T-cell (primary cell): ENCODE results near the gene HAND2. TPM values are rescaled to one million over a fixed set of nuclear protein-coding genes. Genes with fewer than 3 reads are reported as not detected.
A peak's percentile ranks its signal among the peaks of the same experiment; 100 is the strongest.

ENCODE experiments used
- ATAC-seq, 4 experiments: fragments of 200-7000 bp in 3 of 4; fragments of 150-1000 bp in 1 of 4; cut with Tn5 transposase; replicated peaks in 1 of 4; 1 replicate in 3 of 4; 2 replicates in 1 of 4; pipeline ENCODE4 v1.10.0; 2021; ENCODE audit warnings: moderate library complexity in 3 of 4, mild to moderate bottlenecking in 2 of 4, moderate number of reproducible peaks in 1 of 4
- CTCF ChIA-PET, 2 donors: fragments of 300-600 bp; sonication (Branson Sonifier 250); formaldehyde crosslinking; loops; one replicate each; lab custom pipeline; 2022; ENCODE audit warnings: antibody characterized with exemption in 2 of 2; lab: Charles Lee
- POLR2A ChIA-PET, 2 donors: fragments of 300-600 bp; sonication (Branson Sonifier 250); formaldehyde crosslinking; loops; one replicate each; lab custom pipeline; 2022; ENCODE audit warnings: antibody characterized with exemption in 2 of 2; lab: Charles Lee
- DNase-seq, 35 experiments: peaks; one replicate each; pipeline versions ENCODE4 v3.0.0 to v3.0.0-alpha.2; 2013 to 2023
- H3K27ac ChIP-seq: one replicate; pipeline ENCODE4 v1.5.1; 2013; ENCODE audit warnings: low read length
- H3K27me3 ChIP-seq, 2 experiments: replicated peaks in 1 of 2; 1 replicate in 1 of 2; 2 replicates in 1 of 2; pipeline versions ENCODE4 v1.6.1 to v1.7.0; 2013; ENCODE audit warnings: low read length in 1 of 2, mixed read lengths in 1 of 2; ENCODE audit not compliant: control insufficient read depth in 2 of 2, insufficient read depth in 2 of 2; ENCODE audit errors: extremely low read depth in 1 of 2
- H3K36me3 ChIP-seq, 2 donors: 1 replicate in 1 of 2; 2 replicates in 1 of 2; pipeline versions ENCODE4 v1.6.1 to v1.7.0; 2013; ENCODE audit warnings: low read length in 1 of 2; ENCODE audit not compliant: control insufficient read depth in 2 of 2, insufficient read depth in 1 of 2; ENCODE audit errors: extremely low read depth in 1 of 2
- H3K4me1 ChIP-seq, 2 experiments: 1 replicate in 1 of 2; 2 replicates in 1 of 2; pipeline versions ENCODE4 v1.6.1 to v1.7.0; 2013; ENCODE audit warnings: low read length in 2 of 2, mixed read lengths in 1 of 2; ENCODE audit not compliant: insufficient read depth in 2 of 2, control insufficient read depth in 1 of 2; ENCODE audit errors: extremely low read depth in 1 of 2
- H3K4me3 ChIP-seq, 2 donors: 1 replicate in 1 of 2; 2 replicates in 1 of 2; pipeline versions ENCODE4 v1.5.1 to v1.7.0; 2013; ENCODE audit warnings: mild to moderate bottlenecking in 2 of 2, low read length in 1 of 2, moderate library complexity in 1 of 2; ENCODE audit not compliant: control insufficient read depth in 1 of 2; ENCODE audit errors: extremely low read depth in 1 of 2
- H3K9me3 ChIP-seq: 2 replicates; pipeline ENCODE4 v1.7.0; 2013
- H3K27ac Mint-ChIP-seq, 2 donors: one replicate each; pipeline ENCODE4 v1.8.0; 2020 to 2021; ENCODE audit warnings: mild to moderate bottlenecking in 2 of 2, mixed read lengths in 2 of 2
- H3K27me3 Mint-ChIP-seq, 2 donors: one replicate each; pipeline ENCODE4 v1.8.0; 2021 to 2022; ENCODE audit warnings: mixed read lengths in 2 of 2
- H3K36me3 Mint-ChIP-seq: one replicate; pipeline ENCODE4 v1.8.0; 2021; ENCODE audit warnings: mixed read lengths
- H3K4me1 Mint-ChIP-seq, 3 donors: one replicate each; pipeline ENCODE4 v1.8.0; 2020 to 2022; ENCODE audit warnings: mixed read lengths in 3 of 3, mild to moderate bottlenecking in 1 of 3
- H3K4me3 Mint-ChIP-seq, 3 donors: one replicate each; pipeline ENCODE4 v1.8.0; 2020 to 2022; ENCODE audit warnings: mild to moderate bottlenecking in 3 of 3, mixed read lengths in 3 of 3, moderate library complexity in 3 of 3
- H3K9me3 Mint-ChIP-seq, 3 donors: one replicate each; pipeline ENCODE4 v1.8.0; 2020 to 2022; ENCODE audit warnings: mixed read lengths in 3 of 3
- WGBS: methylation state at CpG from one replicate; pipeline ENCODE4 v1.1.5; 2013; ENCODE audit warnings: missing lambda C conversion rate; ENCODE audit not compliant: insufficient coverage; 5-methylcytosine and 5-hydroxymethylcytosine counted together
- total RNA-seq, 35 experiments: library from RNA in 6 of 35; stranded (reverse) in 6 of 35; fragments of 120-200 nt in 1 of 35; gene quantifications; one replicate each; pipeline versions ENCODE4 v1.2.1 to v1.2.4 and lab custom pipeline; 2013 to 2026

HAND2 gene
- total RNA-seq, 5 donors from 2014 or later (not counting 1 experiment from before 2014, with no cell fraction given), result not detected

DNA sequence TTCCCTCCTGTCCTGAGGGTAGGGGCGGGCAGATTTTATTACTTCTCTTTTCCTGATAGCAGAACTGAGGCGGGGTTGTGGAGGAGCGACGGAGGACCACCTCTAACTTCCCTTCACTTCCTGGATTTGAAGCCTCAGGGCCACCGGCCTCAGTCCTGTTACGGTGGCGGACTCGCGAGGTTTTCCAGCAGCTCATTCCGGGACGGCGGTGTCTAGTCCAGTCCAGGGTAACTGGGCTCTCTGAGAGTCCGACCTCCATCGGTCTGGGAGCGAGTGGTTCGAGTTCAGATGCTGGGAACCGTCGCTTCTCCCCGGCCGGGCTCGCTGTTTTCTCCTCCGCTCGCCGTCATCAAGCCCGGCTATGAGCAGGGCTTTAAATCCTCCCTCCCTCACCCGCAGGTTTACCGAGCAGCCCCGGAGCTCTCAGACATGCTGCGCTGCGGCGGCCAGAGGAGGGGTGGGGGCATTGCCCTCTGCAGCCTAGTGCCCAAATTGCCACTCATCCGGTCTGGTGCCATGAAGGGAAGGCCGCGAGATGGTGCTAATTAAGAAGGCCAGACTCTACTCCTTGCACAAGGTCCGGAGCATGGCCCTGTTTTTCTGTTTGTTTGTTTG, 23.3 kb downstream of the HAND2 start:
- Histone ChIP-seq H3K36me3 (no peaks in the 10 kb centered on the region), H3K4me3 (peak overlapping the region in 1 of 2 donors; percentile 82), H3K4me1 (peaks cover 7 to 42% of the 10 kb centered on the region in 2 experiments), H3K27ac (no peak overlapping the region), H3K27me3 (peaks cover 25 to 88% of the 10 kb centered on the region in 2 experiments), H3K9me3 (no peaks in the 10 kb centered on the region)
- ChIA-PET CTCF (interaction anchor here in 1 of 2 donors (1.0 kb wide), 1 partner anchor 11 kb away, joined by 3 read pairs; no protein-coding TSS in a partner anchor), POLR2A (no interaction called here)
- Mint-ChIP-seq H3K27me3 (peaks cover 83 to 95% of the 10 kb centered on the region in 2 donors), H3K36me3 (no peaks in the 10 kb centered on the region), H3K4me1 (peaks cover 34 to 42% (median 40%) of the 10 kb centered on the region in 3 donors), H3K4me3 (peak overlapping the region; percentile 24 to 79 (median 52)), H3K9me3 (no peaks in the 10 kb centered on the region), H3K27ac (no peak overlapping the region)
- 24% methylated on average over 19 of the region's 35 CpGs for WGBS
- ATAC-seq, result peak in 1 of 4 experiments; percentile 35
- DNase-seq, result no peak

DNA sequence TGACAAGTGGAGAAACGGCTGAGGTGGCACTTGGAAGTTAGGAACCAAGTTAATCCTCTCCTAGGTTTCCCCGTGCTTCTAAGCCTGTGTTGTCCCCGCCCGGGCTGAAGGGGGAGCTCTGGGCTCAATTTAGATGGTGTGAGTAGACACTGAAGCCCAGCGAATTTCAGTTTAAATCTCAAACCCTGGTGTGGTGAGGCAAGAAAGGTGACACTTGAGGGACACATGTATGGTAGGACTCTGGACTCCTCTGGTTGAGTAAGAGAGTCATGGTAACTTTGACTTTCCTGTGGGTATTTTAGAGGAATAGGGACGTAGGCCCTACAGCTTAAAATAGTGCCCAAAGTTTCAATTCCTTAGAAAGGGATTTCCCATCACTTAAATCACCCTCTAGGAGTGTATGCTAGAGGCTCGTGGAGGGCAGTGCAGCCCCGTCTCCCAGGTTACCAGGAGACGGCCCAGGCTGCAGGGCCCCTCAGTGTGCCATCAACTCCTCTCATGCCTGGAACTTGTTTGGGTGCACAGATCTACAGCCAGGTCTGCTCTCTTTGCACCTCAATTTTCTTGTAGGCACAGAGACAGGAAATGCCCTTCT, 24.0 kb downstream of the HAND2 start:
- H3K27me3 ChIP-seq, result peaks cover 27 to 95% of the 10 kb centered on the region in 2 experiments
- no peaks in the 10 kb centered on the region for H3K9me3 ChIP-seq
- peak overlapping the region in 1 of 2 donors; percentile 82 for H3K4me3 ChIP-seq
- DNase-seq, result peak in 16 of 35 experiments; percentile 10 to 58 (median 26)
- Mint-ChIP-seq H3K9me3 (no peaks in the 10 kb centered on the region), H3K27ac (no peak overlapping the region), H3K36me3 (no peaks in the 10 kb centered on the region), H3K27me3 (peaks cover 80 to 96% of the 10 kb centered on the region in 2 donors), H3K4me3 (peak overlapping the region; percentile 24 to 79 (median 52)), H3K4me1 (peaks cover 41 to 49% (median 45%) of the 10 kb centered on the region in 3 donors)
- H3K27ac ChIP-seq, result no peak overlapping the region
- peak in 3 of 4 experiments; percentile 35 to 52 (median 42) for ATAC-seq
- peaks cover 7 to 49% of the 10 kb centered on the region in 2 experiments for H3K4me1 ChIP-seq
- 22% methylated on average over 4 of the region's 9 CpGs for WGBS
- ChIA-PET POLR2A (no interaction called here), CTCF (interaction anchor here (1.0 kb wide), 2 partner anchors 9 to 10 kb away, joined by 3 to 5 read pairs; no protein-coding TSS in a partner anchor)
- no peaks in the 10 kb centered on the region for H3K36me3 ChIP-seq

DNA sequence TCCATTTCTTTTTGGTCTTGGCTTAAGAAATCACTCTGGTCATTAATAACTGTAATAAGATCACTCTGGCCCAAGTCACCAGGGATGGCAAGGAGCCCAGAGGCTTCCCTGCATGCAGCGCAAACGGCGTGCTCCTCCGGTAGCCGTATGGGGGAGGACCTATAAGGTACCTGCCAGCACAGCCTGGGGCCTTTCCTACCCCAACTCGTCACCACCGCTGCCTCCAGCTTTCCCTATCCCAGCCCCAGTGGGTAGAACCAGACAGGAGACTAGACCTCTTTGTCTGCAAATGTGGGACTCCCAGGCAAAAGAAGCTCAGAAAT, 25.9 kb downstream of the HAND2 start:
- Histone ChIP-seq H3K27me3 (peaks cover 24 to 92% of the 10 kb centered on the region in 2 experiments), H3K9me3 (no peaks in the 10 kb centered on the region)

DNA sequence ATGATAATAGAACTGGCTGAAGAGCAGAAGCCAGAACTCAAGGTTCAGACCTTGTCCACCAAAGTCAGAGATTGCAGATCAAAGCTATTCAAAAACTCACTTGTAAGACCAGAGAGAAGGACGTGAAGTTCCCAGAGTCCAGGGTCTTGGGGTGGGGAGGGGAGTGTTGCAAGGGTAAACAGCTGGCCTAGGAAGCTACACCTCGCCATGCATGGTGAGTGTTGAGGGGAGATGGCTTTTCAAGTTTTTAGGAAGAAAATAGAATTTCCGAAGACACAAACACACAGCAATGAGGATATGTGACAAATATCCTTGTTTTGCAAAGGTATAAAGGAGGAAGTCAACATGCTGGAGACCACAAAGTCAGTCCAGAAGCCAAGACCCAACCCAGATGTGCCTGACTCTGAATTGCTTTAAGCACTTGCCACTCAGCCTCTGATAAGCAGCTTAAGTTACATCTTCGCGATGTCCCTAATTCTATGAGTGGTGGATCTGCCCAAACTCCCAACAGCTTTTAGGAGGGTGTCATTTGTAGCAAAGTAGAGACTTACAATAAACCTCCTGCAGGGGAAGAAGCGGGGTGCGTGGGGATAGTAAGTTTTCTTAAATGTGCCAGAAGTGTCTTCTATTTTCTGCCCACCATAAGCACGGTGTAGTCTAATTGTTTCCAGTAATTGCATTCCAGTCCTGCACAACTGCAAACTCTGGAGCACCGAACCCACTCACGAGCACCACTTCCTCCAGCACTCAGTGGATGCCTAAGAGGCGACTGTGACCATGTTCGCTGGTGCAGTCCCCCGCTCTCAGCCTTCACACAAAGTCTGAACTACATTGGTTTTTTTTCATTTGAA, 26.5 kb downstream of the HAND2 start:
- CTCF ChIA-PET, result interaction anchor here in 1 of 2 donors (0.6 to 1.1 kb wide), 3 partner anchors 9 to 54 kb away, joined by 3 to 4 read pairs (median 3); no protein-coding TSS in a partner anchor

More for the DNA sequence above, 25.9 kb downstream of the HAND2 start:
- ChIA-PET CTCF (interaction anchor here in 1 of 2 donors (0.9 kb wide), 1 partner anchor 10 kb away, joined by 3 read pairs; no protein-coding TSS in a partner anchor), POLR2A (no interaction called here)
- Mint-ChIP-seq H3K4me3 (no peak overlapping the region), H3K27me3 (peaks cover 78 to 94% of the 10 kb centered on the region in 2 donors), H3K36me3 (no peaks in the 10 kb centered on the region), H3K27ac (no peak overlapping the region), H3K4me1 (peaks cover 44 to 51% (median 45%) of the 10 kb centered on the region in 3 donors), H3K9me3 (peaks cover 0 to 2% (median 0%) of the 10 kb centered on the region in 3 donors)
- Histone ChIP-seq H3K4me3 (no peak overlapping the region), H3K27ac (no peak overlapping the region), H3K36me3 (no peaks in the 10 kb centered on the region), H3K4me1 (peaks cover 7 to 47% of the 10 kb centered on the region in 2 experiments)
- DNase-seq (no peak), ATAC-seq (no peak)
- 47% methylated on average over 5 of the region's 7 CpGs for WGBS

DNA sequence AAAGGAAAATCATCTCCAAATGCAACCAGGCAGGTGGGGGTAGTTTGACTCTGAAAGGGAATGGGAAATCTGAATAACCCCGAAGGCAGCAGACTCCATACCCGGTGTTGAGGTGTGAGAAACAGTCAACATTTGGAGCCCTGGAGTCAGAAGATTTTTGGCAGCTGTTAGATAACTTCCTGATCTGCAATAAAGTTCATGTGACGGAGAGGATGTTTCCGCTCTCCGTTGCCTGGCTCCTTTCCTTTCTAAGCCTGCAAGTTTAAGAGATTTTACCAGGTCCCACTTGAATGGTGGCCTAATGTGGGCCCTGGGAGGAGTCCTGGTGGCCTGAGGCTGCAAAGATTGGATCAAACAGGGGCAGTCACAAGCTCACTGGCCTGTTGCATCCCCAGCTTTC, 27.7 kb downstream of the HAND2 start:
- Mint-ChIP-seq H3K4me1 (peaks cover 26 to 32% (median 28%) of the 10 kb centered on the region in 3 donors), H3K36me3 (no peaks in the 10 kb centered on the region), H3K27ac (no peak overlapping the region), H3K4me3 (peak overlapping the region in 1 of 3 donors; percentile 25), H3K27me3 (peaks cover 79 to 80% of the 10 kb centered on the region in 2 donors), H3K9me3 (peaks cover 0 to 2% (median 0%) of the 10 kb centered on the region in 3 donors)
- ATAC-seq (no peak), DNase-seq (no peak)
- Histone ChIP-seq H3K9me3 (no peaks in the 10 kb centered on the region), H3K4me1 (peaks cover 0 to 29% of the 10 kb centered on the region in 2 experiments), H3K36me3 (no peaks in the 10 kb centered on the region), H3K4me3 (no peak overlapping the region), H3K27ac (no peak overlapping the region), H3K27me3 (peaks cover 18 to 73% of the 10 kb centered on the region in 2 experiments)
- CTCF ChIA-PET, result interaction anchor here in 1 of 2 donors (0.6 kb wide), 2 partner anchors 82 to 1395 kb away, joined by 3 to 4 read pairs; no protein-coding TSS in a partner anchor
- 33% methylated on average over 4 of the region's 5 CpGs for WGBS
- POLR2A ChIA-PET, result interaction anchor here in 1 of 2 donors (0.7 kb wide), 1 partner anchor 1011 kb away, joined by 7 read pairs; no protein-coding TSS in a partner anchor

More for the DNA sequence above, 26.5 kb downstream of the HAND2 start:
- Mint-ChIP-seq H3K4me1 (peaks cover 38 to 45% (median 39%) of the 10 kb centered on the region in 3 donors), H3K27ac (no peak overlapping the region), H3K27me3 (peaks cover 82 to 91% of the 10 kb centered on the region in 2 donors), H3K4me3 (no peak overlapping the region), H3K36me3 (no peaks in the 10 kb centered on the region), H3K9me3 (peaks cover 0 to 2% (median 0%) of the 10 kb centered on the region in 3 donors)
- no peak for DNase-seq
- no peaks in the 10 kb centered on the region for H3K9me3 ChIP-seq
- no peak overlapping the region for H3K27ac ChIP-seq
- POLR2A ChIA-PET, result no interaction called here
- no peak overlapping the region for H3K4me3 ChIP-seq
- WGBS, result 43% methylated on average over 8 of the region's 13 CpGs
- H3K36me3 ChIP-seq, result no peaks in the 10 kb centered on the region
- H3K4me1 ChIP-seq, result peaks cover under 1 to 41% of the 10 kb centered on the region in 2 experiments
- ATAC-seq, result no peak
- peaks cover 19 to 86% of the 10 kb centered on the region in 2 experiments for H3K27me3 ChIP-seq
